Raji (cell line): Measurements from ENCODE around the gene CD248.
A peak's percentile ranks its signal among the peaks of the same experiment; 100 is the strongest.

Experiments
- POLR2A ChIP-seq: IDR thresholded peaks from 2 replicates; pipeline ENCODE4 v1.6.1; 2011; ENCODE audit warnings: low read depth, low read length, control low read depth; ENCODE audit not compliant: insufficient read depth

CD248 gene

DNA sequence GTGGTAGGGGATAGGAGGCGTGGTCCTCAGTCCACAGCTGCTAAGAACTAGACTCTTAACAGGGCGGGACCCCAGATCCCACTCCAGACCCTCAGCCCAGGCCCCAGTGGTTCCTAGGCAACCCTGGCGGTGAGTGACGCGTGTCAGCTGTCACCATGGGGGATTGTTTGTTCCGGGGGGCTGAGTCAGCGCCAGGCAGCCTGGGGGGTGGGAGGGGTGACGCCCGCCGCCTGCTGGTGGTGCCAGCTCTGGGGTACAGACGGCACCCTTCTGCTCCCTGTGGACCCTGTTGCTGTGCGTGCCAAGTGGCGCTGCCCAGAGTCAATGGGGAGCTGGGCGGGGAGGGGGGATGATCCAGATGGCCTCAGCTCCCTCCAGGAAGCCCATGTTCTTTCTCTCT is 36.4 kb downstream of the CD248 start:
- no peak for TF ChIP-seq POLR2A

DNA sequence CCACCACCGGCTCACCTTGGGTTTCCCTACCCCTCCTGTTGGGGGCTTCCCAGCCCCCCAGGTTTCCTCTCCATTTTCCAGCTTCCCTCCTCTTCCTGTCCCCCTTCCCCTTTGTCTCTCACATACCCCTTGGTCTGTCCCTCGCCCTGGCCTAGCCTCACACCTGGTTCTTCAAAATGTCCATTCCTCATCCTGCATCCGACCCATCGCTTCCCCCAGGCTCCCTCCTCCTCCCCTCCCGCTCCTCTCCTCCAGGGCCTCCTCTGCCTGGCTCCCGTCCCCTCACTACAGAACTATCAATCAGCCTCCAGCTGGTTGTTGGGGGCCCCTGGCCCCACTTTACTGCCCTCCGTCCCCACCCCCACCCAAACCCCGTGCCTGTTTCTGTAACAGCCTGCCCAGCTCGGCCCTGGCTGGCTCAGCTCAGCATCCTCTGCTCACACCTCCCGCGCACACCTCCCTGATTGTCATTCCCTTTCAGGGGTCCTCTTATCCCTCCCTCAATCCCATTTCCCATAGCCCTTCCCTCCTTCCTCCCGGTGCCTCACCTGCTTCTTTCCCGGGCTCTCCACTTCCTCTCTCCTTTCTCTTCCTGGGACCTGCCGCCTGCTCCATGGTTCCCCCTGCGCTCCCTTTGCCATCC is 37.6 kb downstream of the CD248 start:
- no peak for TF ChIP-seq POLR2A

DNA sequence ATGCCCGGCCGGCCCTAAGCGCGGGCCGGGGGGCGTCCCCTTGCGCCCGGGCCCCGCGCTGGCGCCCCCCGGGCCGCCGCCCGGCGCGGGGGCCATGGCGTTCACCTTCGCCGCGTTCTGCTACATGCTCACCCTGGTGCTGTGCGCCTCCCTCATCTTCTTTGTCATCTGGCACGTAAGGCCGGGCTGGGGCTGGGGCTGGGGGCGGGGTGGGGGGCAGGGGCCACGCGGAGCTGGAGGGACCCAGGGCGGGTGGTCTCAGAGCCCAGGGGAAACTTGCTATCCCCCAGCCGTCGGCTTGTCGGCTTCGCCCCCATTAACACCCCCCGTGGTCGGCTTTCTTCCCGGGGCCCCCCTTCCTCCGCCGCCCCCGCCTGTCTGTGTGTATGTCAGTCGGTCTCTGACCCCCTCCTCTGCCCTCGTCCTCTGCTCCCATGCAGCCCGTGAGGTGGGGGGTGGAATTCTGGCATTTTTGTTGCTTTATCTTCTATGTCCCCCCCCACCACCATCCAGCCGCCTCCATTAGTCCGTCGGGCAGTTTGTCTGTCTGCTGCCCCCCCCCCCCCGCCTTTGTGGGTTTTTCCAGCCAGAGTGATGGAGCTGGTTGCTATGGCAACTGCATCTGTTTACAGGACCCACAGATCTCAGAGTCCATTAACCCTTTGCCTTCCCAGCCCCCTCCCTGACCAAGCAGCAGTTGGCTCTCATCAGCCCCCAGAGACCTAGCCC is 38.3 kb downstream of the CD248 start:
- no peak for TF ChIP-seq POLR2A

DNA sequence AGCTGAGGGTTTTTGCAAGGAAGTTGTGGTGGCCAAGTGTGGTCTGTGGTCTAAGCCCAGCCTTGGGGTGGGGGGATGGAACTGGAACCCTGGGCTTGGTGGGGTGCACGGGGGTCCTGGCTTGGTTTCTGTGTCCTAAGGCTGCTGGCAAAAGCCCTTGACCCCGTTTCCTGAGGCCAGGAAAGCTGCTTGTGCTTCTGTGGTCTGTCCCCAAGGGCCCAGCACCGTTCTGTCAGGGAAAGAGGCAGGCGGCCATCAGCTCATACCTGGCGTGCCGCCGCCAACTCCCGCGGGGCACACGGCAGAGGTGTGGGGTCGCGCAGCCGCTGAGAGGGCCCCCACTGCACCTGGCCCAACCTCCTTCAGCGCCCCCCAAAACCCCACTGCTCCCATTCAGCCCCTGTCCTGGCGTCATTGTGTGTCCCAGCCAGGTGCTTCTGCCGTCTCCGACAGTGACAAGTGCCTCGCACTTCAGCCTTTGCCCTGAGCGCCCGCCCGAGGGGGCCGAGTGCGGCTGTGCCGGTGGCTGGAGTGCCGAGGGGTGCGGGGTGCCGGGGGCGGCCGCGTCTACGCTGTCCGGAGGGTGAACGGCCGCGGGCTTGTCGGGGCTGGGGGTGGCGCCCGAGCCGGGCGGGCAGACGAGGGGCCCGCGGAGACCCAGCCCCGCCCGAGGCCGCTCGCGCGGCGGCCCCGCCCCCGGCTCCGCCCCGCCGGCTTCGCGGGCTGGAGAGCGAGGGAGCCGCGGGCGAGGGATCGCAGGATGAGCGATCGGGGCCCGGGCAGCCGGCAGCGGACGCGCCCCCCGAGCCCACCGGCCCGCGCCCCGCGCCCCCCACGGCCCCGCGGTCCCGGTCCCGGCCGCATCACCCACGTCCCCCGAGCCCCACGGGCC is 39.1 kb downstream of the CD248 start, which contains the start of gene CNIH2:
TSS of gene CNIH2 (plus strand) at position 705 of the 892 bp plus-strand sequence. CDS start 282 bp downstream, outside the sequence.
- TF ChIP-seq POLR2A: no peak

DNA sequence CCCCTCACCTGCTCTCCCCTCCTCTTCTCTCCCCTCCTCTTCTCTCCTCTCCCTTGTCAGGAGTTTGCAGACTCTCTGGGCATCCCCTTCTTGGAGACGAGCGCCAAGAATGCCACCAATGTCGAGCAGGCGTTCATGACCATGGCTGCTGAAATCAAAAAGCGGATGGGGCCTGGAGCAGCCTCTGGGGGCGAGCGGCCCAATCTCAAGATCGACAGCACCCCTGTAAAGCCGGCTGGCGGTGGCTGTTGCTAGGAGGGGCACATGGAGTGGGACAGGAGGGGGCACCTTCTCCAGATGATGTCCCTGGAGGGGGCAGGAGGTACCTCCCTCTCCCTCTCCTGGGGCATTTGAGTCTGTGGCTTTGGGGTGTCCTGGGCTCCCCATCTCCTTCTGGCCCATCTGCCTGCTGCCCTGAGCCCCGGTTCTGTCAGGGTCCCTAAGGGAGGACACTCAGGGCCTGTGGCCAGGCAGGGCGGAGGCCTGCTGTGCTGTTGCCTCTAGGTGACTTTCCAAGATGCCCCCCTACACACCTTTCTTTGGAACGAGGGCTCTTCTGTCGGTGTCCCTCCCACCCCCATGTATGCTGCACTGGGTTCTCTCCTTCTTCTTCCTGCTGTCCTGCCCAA is 40.7 kb downstream of the CD248 start:
- no peak for TF ChIP-seq POLR2A

DNA sequence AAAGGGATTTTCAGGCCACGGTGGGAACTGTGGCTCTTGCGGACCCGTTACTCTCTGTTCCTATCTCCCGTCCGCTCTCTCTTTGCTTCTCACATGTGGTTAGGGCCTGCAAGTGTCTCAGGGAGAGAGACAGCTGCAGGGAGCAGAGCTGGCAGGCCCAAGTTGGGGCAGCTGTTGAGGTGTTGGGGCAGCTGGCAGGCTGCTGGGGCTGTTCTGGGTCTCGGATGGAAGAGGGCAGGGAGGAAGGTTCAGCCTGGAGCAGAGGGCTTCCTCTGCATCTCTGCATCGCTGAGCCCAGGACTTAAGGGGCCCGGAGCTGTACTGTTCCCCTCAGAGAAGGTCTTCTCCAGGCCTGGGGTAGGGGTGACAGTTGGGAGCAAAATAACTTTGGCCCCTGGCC is 41.4 kb downstream of the CD248 start:
- TF ChIP-seq POLR2A: no peak

DNA sequence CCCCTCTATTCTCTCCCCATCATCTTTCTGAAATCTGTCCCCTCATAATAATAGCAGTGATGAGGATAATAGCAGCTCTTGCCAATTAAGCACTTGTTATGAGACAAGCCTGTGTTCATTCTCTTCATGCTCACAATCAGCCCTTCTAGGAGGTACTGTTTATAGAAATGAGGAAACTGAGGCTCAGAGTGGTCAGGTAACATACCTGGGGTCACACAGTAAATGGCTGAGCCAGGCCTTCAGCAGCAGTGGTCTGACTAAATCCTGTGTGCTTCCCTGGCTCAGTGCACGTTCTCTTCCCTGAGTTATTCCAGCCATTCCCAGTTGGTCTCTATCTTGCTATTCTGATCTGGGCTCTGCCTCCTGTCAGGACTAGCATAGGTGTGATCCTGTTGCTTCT is 42.6 kb downstream of the CD248 start:
- TF ChIP-seq POLR2A: no peak

DNA sequence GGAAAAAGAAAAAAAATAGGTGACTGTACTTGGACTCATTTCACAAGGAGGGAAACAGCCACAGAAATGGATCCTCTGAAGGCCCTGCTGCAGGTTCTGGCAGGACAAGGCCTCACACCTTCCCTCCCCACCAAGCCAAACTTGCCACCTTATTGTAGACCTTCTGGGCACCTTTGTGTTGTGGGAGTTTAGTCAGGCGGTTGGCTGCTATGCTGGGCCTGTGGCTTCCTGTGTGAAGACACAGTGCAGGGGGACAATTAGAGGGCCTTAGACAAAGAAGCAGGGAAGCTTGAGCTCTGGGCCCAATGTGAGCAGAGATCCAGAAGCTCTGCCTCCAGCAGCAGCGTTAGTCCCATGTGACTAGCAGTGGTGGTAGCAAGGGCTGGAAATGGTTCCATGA is 44.2 kb downstream of the CD248 start:
- no peak for TF ChIP-seq POLR2A

DNA sequence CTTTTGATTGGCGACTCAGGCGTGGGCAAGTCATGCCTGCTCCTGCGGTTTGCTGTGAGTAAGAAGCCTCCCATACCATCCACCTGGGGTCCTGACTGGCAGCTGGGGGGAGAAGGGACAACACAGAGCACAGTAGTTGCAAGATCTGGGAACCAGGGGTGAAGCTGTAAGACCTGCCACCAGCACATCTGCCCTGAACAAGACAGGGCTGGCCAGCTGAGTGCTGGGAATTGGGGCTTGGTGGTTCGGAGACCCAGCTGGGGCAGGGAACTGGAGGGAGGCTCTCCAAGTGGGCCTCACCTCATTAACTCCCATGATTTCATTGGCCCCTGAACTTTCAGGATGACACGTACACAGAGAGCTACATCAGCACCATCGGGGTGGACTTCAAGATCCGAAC is 45.0 kb downstream of the CD248 start:
- no peak for TF ChIP-seq POLR2A

DNA sequence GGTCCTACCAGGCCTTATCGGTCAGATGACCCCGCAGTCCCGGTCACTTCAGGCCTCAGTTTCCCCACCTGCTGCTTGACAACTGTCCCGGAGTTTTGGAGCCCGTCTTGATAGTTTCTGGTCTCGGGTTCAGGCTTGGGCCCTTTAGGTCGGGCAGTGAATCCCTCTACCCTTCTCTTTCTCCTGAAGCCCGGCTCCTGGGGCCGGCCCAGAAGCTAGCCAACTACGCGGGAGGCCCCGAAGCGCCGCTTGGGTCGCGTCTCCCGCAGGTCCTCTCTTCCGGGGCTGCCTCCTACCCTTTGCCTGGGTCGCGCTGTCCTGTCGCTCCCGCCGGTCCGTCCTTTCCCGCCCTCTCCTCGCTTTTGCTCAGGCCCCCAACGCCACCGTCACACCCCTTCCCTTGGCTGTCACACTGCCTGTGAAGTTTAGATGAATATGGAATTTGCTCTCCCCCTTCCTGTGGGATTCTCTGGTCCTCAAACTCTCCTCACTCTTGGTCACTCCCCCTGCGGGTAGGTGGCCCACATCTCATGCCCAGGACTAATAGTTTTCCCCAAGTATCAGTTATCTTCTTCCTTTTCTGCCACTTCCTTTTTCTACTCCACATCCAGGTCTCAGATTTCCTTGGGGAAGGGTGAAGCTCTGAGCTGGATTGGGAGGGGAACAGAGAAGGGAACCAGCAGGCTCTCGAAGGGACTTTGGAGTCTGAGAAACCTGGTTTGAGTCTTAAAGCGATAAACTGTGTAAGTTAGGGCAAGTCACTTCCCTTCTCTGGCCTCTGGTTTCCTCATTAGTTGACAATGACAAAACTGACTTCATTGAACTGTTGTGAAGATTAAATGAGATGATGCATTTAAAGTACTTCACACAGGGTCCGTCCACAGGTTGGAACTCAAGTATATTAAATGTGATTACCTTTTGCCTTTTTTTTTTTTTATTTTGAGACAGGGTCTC is 47.6 kb downstream of the CD248 start:
- no peak for TF ChIP-seq POLR2A

DNA sequence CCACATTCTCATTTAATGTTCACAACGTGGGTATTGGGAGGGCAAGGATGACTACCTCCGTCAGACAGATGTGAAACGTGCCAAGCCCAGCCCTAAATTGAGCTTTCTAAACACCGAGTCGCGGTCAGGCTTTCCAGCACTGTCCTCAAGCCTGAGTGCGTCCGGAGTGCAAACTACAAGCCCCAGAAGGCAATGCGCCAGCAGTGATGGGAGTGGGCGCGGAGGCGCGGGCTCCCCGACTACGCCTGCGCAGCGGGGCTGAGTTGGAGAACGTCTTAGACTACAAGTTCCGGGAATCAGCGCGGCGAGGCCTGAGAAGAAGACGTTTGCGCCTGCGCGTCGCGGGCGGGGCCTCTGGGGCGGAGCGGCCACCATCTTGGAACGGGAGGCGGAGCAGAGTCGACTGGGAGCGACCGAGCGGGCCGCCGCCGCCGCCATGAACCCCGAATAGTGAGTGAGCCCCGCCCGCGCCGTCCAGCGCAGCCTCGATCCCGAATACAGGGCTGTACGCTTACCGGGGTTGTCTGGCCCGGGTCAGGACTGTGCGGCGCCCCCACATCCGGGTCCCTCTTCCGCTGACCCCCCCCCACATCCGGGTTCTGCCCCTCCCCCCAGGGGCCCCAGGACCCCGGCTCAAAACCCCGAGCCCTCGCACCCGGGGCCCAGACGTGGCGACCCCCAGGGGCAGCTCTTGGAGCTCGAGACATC is 48.4 kb downstream of the CD248 start, which contains the start of gene RAB1B:
TSS of gene RAB1B (plus strand) at position 396 of the 708 bp plus-strand sequence. CDS start at position 437, 41 bp downstream.
- TF ChIP-seq POLR2A: peak; percentile 62

DNA sequence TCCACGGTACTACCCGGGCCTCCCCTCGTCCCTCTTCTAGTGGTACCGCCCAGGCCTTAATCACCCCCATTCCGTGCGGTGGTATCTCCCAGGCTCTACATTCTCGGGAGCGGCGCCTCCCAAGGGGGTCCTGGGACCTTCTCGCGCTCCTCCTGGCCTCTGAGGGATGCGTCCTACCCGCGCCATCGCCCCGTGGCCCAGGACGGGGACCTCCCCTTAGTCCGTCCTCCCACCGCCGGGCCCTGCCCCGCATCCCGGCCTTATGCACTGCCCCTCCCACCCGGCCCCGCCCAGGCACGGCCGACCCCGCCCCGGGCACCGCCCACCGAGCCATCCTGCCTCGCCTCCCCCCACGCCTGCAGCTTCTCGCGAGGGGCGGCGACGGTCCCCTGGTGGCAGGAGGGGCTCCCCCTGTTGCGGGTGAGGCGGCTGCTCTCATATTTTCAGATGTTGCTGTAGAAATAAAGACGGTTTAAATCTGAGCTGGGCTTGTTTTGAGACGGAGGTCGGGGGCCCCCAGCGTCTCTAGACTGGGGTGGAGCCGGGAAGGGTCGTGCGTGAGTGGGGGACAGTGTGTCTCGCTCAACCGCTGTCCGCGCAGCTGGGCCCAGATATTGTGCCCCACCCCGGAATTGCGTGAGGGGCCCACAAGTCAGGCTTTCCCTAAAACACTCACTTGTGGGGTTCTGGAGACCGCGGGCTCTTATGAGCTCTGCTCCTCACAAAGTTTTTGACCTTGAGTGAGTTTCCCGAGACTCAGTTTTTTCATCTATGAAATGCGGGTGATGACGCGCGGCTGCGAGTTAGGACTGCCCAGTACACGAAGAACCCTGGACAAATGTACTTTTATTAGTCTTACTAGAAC is 49.2 kb downstream of the CD248 start:
- no peak; the same call in 1 of the 2 replicates for TF ChIP-seq POLR2A
